HG03378 (cell line): ENCODE measurements around the gene RASGRF2.

Experiments
- ATAC-seq: cut with Tn5 transposase; IDR thresholded peaks from one replicate; pipeline ENCODE4 v1.9.1; 2021; ENCODE audit warnings: mild to moderate bottlenecking, moderate library complexity; ENCODE audit not compliant: unreplicated experiment

The RASGRF2 gene, protein sequence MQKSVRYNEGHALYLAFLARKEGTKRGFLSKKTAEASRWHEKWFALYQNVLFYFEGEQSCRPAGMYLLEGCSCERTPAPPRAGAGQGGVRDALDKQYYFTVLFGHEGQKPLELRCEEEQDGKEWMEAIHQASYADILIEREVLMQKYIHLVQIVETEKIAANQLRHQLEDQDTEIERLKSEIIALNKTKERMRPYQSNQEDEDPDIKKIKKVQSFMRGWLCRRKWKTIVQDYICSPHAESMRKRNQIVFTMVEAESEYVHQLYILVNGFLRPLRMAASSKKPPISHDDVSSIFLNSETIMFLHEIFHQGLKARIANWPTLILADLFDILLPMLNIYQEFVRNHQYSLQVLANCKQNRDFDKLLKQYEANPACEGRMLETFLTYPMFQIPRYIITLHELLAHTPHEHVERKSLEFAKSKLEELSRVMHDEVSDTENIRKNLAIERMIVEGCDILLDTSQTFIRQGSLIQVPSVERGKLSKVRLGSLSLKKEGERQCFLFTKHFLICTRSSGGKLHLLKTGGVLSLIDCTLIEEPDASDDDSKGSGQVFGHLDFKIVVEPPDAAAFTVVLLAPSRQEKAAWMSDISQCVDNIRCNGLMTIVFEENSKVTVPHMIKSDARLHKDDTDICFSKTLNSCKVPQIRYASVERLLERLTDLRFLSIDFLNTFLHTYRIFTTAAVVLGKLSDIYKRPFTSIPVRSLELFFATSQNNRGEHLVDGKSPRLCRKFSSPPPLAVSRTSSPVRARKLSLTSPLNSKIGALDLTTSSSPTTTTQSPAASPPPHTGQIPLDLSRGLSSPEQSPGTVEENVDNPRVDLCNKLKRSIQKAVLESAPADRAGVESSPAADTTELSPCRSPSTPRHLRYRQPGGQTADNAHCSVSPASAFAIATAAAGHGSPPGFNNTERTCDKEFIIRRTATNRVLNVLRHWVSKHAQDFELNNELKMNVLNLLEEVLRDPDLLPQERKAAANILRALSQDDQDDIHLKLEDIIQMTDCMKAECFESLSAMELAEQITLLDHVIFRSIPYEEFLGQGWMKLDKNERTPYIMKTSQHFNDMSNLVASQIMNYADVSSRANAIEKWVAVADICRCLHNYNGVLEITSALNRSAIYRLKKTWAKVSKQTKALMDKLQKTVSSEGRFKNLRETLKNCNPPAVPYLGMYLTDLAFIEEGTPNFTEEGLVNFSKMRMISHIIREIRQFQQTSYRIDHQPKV (N-terminal part only)

DNA sequence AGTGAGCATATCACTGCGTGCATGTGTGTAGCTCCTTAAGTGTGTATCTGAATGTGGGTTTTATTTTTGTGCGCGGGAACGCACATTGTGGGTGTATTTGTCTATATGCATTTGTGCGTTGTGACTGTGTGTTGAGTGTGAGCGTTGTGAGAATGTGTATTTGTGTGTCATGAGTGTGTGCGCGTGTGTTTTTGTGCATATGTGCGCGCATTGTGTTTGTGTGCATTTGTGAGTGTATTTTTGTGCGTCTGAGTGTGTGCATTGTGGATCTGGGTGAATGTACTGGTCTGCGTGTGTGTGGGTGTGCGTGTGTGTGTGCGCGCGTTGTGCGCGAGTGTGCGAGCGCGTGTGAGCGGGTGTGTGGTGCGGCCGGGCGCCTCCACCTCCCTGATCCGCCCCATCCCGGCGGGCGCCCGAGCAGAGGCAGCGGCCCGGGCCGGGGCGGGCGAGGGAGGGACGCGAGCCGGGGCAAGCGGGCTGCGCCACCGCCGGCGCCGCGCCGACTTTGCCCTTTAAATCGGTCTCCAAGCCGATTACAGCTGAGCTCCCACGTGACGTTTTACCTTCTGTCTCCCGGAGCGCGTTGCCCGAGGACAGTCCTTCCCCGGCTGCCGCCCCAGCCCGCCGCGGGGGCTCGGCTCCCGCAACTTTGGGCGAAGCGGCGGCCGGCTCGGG is at the start of gene RASGRF2:
RASGRF2 (plus strand) TSS at position 596 of the 675 bp plus-strand sequence. CDS start 376 bp downstream, outside the sequence.
- no peak for ATAC-seq

DNA sequence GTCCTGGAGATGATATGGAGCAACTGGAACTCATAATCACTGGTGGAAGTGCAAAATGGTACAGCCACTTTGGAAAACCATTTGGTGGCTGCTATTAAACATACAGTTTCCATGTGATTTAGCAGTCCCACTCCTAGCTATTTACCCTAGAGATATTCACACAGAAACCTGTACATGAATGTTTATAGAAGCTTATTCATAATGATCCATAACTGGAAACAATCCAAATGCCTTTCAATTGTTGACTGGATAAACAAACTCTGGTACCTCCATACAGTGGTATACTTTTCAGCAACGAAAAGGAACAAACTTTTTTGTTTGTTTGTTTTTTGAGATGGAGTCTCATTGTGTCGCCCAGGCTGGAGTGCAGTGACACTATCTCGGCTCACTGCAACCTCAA is 47.7 kb upstream of the RASGRF2 start:
- ATAC-seq = no peak

DNA sequence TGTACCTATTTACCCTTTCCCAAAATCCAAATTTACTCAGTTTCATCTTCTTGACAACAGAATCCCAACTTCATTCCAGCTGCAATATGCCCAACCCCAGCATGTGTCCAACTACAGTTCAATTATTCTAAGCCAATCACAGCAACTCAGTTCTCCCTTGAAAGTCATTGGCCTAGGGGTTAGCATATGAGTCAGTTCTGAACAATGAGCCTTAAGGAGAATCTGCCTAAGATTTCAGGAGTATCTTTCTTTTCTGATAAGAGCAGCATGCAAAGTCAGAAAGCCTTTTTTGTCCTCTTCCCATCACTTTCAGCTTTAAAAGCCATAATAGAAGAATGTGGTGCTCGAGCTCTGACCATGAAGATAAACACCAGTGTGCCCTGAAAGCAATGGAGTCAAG is 44.4 kb upstream of the RASGRF2 start:
- no peak for ATAC-seq

DNA sequence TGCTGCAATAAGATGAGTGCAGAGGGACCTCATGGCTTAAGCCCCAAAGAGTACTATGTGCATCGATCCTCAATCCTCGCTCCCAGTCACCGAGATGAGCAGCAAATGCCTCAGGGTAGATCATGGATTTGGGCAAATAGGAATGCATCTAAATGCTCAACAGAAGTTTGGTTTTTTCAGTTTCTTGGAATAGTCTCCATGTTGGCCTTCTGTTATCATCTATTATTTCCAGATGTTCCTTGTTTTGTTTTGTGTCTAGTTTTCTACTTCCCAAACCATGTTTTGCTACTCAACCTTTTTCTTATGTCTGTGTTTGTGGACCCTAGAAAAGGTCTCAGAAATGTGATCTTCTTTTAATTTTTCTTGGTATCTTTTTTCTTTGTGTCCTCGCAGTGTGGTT is 43.5 kb upstream of the RASGRF2 start:
- ATAC-seq = no peak

DNA sequence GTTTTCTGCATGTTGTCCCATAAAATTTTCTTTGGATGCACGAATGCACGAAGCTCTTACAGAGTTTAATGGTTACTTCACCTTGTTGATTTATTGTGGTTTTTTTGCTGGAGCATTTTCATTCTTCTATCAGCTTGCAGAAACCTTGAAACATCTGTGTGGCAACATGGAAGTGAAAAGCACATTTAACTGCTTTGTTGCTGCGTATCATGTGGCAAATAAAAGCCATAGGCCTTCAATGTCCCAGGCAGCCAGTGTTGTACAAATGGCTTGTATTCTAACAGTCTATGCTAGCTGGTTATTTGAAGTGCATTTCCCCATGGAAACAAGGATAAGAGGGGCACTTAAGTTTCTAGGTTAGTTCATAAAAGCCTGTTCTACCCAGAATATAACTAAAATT is 42.5 kb upstream of the RASGRF2 start:
- ATAC-seq = no peak

DNA sequence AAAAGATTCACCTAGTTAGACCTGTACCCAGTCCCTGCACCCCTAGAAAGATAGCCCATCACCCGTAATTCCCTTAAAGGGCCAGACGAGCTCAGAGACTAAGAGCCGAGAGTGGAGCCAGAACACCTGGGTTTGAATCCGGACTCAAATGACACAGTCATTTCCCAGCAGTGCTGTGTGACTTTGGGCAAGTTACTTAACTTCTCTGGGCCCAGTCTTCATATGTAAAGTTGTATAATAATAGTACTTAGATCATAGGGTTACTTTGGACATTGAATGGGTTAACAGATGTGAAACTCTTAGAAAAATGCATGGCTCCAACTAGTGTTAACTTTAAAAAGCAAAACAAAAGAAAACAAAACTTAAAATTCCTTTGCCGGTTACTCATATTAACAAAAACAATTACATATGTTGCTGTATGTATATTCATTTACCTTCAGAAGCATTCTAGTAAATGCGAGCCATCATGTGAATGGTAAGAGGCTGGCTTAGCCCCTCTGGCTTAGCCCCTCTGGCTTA is 40.4 kb upstream of the RASGRF2 start:
- ATAC-seq = no peak

DNA sequence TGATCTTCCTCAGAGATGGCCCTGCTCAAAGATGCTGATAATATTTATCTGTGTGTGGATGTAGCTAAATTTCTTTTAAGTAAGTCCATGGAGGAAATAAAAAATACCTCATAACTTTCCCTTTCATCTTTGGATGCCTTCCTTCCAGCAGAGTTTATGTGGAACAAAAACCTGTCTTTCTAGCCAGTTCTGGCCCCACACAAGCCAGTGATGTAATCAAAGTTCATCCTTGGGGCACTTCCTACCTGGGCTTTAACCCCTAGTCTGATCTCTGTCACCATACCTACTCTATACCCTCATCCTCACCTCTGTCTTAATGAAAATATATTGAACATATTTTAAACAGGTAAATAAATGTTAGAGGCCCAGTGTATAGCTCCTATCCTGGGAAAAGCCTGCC is 39.8 kb upstream of the RASGRF2 start:
- ATAC-seq = no peak

DNA sequence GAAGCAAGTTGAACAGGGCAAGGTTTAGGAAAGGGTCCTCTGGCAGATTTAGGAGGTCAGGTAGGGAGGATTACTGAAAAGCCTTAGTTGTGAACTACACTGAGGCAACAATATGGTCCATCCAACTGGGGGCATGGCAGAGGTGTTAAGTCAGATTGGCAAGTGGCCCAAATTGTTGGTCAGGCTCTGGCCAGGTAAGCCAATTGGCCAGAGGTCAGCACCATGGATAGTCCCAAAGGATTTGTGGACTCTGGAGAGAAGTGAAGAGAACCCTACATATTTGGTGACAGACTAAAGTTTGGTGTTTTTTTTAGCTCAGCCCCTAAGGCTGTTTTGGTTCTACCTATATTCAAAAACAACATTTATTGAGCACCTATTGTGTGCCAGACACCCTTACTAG is 39.1 kb upstream of the RASGRF2 start:
- no peak for ATAC-seq

DNA sequence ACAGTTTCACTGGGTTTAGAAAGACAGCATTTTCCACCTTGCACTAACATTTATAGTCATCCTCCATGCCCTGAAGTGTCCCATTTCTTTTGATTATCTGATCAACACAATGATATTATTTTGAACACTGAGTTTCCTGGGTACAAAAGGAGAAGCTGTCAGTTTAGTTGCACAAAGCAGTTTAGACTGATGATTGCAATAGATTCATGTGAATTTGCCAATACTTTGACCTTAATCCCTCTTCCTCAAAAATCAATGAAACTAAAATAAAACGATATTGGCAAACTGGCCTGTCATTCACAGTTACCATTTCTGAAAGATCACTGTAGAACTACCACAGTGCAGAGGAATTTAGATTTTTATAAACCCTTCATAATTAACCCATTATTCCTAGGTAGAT is 34.2 kb upstream of the RASGRF2 start:
- no peak for ATAC-seq

DNA sequence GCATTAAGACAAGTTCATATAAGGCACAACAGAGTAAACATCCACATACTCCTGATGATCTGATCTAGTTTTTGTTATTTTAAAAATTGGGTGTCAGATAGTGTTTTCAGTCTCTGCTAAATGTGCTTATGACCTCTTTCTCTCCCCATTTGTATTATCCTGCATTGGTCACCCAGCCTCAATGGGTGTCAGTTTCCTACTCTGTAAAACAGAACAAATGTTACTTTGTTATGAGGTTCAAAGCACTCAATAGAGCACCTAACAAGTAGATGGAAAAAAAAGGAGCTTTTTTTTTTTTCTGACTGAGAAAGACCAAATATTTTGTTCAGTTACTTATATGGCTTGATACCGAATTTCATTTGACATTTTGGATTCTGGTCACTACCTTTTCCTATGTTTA is 33.6 kb upstream of the RASGRF2 start:
- ATAC-seq = no peak

DNA sequence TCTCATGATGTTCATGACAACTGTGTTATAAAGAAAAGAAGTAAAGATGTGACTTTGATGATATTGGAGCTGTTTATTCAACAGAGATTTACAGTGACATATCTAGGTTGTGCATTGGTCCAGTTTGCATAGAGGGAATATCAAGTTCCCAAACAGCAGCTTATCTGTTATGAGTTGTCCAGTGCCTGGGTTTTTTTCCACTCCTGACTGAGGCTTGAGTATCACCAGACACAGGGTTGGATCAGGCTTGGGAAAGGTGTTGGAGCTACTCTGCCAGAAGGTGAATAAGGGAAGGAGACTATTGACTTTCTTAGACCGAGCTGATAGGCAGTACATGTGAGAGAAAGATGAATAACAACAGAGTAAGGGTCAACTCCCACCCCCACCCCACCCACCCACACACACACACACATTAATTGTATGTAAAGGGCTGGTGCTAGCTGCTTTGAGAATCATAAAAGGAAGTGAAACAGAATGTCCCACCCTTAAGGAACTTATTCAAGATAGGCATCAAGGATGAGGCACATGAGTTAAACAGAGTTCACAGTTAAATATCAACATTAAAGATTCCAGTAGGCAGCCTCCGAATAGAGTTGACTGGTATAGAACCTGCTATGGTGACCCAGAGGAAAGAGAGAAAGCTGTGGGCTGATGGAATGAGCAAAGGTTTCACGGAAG is 33.0 kb upstream of the RASGRF2 start:
- ATAC-seq = no peak

DNA sequence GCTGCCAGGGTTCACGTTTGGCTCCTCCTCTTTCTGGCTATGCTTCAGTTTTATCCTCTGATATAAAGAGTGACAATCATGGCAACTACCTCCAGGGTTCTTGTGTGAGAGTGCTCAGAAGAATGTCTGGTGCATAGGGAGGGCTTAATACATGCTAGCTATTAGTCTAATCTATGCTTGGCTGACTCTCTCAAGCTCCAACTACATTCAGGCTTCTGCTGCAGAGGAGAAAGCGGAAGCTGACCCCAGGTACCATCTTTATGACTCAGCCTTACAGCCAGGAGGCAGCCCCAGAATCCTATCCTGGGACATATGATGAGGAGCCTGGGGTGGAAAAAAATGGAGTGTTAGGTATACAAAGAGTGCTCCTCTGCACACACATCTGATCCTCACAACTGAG is 32.1 kb upstream of the RASGRF2 start:
- ATAC-seq = no peak

DNA sequence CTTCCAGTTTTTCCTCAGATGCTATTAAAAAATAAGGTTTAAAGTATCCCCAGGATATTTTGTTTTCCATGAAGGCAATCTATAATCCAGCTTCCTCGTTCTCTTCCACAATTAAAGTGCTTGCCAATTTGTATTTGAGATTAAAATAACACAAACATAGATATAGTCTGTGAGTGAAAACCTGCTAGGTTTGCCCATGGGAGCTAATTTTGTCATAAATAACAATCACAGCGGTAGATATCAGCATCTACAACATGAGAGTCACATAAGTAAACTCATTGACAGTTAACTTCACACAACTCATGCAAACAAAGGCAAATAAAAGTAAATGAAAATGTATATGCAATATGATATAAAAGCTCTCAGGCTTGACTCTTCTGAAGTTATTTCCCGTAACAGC is 29.2 kb upstream of the RASGRF2 start:
- no peak for ATAC-seq

DNA sequence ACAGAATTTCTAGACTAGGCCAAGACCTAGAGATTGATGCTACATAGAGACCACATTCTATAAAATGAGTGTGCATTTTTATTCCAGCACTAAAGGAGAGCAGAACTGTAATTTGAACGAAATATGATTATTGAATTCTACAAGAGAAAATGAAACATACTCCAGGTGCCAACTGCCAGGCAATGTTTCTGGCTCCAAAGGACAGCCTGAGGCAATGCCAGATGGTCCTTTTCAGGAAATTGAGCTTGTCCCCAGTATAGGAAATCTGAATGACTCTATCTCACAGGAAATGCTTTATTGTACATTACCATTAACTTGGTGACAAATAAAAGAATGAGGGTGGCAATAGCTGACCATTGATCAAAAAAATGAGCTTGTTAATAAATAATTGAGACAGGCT is 28.8 kb upstream of the RASGRF2 start:
- no peak for ATAC-seq

DNA sequence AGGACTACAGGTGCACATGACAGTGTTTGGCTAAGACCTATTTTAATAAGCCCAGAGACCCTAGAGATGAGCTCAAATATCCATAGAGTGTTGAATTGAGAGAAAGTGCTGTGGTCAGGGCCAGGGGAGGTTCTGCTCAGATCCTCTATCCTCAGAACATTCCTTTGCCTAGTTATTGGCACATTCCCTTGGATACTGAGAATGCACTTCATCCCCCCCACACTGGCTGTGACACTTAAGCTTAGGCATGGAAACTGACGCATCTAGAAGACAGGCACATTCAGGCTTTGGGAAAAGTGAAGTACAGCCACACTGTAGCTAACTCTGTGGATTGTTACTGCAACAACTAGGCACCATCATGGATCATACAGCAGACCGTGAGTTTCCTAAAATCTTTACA is 27.1 kb upstream of the RASGRF2 start:
- no peak for ATAC-seq

DNA sequence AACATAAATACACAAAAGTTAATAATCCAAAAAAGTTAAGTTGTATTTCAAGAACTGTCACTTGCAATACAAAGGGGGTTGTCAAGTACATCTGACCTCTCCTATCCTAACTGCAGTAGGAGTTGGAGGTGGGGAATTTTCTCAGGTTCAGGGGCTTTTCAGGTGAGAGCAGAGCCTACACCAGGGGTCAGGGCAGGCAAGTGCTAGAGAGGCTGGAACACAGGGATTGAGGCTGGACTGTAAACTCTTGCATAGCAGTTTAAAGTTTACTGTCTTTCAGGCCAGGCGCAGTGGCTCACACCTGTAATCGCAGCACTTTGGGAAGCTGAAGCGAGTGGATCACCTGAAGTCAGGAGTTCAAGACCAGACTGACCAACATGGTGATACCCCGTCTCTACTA is 25.4 kb upstream of the RASGRF2 start:
- ATAC-seq = no peak

DNA sequence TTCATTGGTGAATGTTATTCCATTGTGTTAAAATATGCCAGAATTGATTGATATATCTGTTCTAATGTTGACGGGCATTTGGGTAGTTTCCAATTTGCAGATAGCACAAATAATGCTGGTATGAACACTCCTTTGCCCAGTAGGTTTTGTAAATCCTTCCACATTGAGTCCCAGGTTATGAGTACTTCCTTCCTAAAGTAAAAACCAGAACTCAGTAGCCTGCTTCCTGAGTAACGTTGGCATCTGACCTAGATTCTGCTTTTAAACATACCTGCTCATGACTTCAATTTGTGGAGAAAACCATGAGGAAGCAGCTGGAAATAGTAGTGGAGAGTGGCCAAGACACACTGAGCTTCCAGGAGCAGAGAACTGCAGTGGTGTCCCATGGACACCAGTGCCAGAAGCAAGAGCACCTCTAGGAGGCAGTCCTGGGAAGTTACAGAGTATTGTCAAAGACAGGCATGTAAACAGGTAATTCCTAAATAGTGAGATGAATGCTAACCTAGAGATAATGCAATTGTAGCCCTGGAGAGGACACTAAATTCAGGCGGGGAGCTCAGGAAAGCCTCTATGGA is 24.3 kb upstream of the RASGRF2 start:
- ATAC-seq = no peak

DNA sequence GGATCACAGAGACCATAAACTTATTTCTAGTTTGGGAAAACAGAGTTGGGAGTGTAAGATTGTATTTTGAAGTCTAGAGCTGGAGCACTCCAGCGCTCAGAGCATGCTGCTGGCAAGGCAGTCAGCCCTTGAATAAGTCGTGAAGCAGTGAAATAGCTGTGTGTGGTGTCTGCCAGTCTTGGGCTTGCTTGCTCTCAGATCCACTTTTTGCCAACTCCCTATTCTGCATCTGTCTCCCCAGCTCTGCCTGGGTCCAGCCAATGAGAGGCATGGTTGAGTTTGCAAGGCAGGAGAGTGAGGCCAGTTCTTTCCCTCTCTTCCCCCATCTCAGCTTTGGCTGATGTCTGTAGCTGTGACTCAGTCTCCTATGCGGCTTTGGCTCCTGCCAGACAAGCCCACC is 23.3 kb upstream of the RASGRF2 start:
- no peak for ATAC-seq

DNA sequence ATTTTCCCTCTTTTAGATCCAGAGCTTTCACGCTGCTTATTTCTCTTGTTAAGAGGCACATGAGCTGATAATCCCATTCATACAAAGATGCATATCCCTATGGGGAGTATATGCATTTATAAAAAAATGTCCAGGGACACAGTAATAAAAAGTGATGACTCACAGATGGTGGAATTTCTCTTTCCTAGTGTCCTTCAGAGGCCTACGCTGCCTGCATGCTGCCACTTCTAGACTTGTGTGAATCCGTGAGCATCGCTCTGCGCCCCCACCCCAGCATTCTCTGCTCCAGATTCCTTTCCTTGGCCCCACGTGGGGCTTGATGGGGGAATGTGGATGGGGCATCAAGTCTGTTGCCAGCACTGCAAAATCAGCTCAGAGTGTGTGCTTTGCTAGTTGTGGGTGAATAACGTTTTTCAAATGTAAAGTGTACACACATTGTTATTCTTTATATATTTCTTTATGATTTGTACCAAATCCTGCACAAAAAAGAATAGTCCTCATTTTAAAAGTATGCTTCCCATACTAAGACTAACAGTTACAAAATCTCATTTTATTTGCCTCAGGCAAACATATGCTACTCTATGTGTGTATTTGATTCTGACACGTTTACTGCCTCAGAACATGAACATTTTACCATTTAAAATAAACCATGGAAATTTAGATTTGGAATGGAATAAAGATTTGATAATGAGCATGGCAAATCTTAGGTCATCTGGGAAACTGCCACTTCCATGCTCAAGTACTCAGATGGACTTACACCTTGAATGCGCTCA is 22.4 kb upstream of the RASGRF2 start:
- ATAC-seq = no peak
